ENCODE measurements around the gene KRTAP1-3.
"Not testable (repeated sequence)": the region's sequence is repeated elsewhere in the genome, so short reads cannot be mapped to it uniquely, and the experiment has no call there.

Gene KRTAP1-3

GRCh38 chr17:41002814-41003213 is 31.9 kb downstream of the KRTAP1-3 start:
- H4K20me1 ChIP-seq (ENCODE audit: low read depth, low read length) = no peaks in the 10 kb centered on the region
- H3K27ac ChIP-seq (ENCODE audit: low read depth, low read length) = no peak overlapping the region
- no peak overlapping the region for H3K4me3 ChIP-seq (ENCODE audit: insufficient read depth, low read length, poor library complexity, severe bottlenecking)
- H3K27me3 ChIP-seq (ENCODE audit: low read length) = no peaks in the 10 kb centered on the region
- H3K4me2 ChIP-seq (ENCODE audit: low read depth, low read length, poor library complexity, severe bottlenecking) = no peak overlapping the region
- H3K36me3 ChIP-seq (ENCODE audit: low read length) = no peaks in the 10 kb centered on the region
- no peaks in the 10 kb centered on the region for H3K9me2 ChIP-seq (replicated peaks; ENCODE audit: insufficient read depth, low read length)
- H2AFZ ChIP-seq (ENCODE audit: low read depth, low read length, severe bottlenecking) = no peak overlapping the region
- H3K9ac ChIP-seq (ENCODE audit: low read length) = no peak overlapping the region
- no peaks in the 10 kb centered on the region for H3F3A ChIP-seq (ENCODE audit: insufficient read depth)
- TF ChIP-seq CTCF (IDR thresholded peaks at IDR 0.05; ENCODE audit: insufficient read depth, low read length, poor library complexity, severe bottlenecking) (no peak), EZH2phosphoT487 (conservative IDR thresholded peaks at IDR 0.05; ENCODE audit: low read length) (no peak)
- no peaks in the 10 kb centered on the region for H3K9me3 ChIP-seq (ENCODE audit: insufficient read depth, low read length)
- H3K79me2 ChIP-seq (ENCODE audit: insufficient read depth, low read length) = no peaks in the 10 kb centered on the region

- Histone ChIP-seq H3K79me2 (ENCODE audit: insufficient read depth, low read length) (no peaks in the 10 kb centered on the region), H3K9ac (ENCODE audit: low read length) (no peak overlapping the region), H3K27ac (ENCODE audit: low read depth, low read length) (no peak overlapping the region), H3K36me3 (ENCODE audit: low read length) (no peaks in the 10 kb centered on the region), H3K9me2 (replicated peaks; ENCODE audit: insufficient read depth, low read length) (no peaks in the 10 kb centered on the region), H3K9me3 (ENCODE audit: insufficient read depth, low read length) (no peaks in the 10 kb centered on the region), H3K27me3 (ENCODE audit: low read length) (no peaks in the 10 kb centered on the region), H3K4me3 (ENCODE audit: insufficient read depth, low read length, poor library complexity, severe bottlenecking) (no peak overlapping the region), H3K4me2 (ENCODE audit: low read depth, low read length, poor library complexity, severe bottlenecking) (no peak overlapping the region), H2AFZ (ENCODE audit: low read depth, low read length, severe bottlenecking) (no peak overlapping the region), H4K20me1 (ENCODE audit: low read depth, low read length) (no peaks in the 10 kb centered on the region), H3F3A (ENCODE audit: insufficient read depth) (no peaks in the 10 kb centered on the region)
- TF ChIP-seq EZH2phosphoT487 (conservative IDR thresholded peaks at IDR 0.05; ENCODE audit: low read length) = no peak
- no peak for TF ChIP-seq CTCF (IDR thresholded peaks at IDR 0.05; ENCODE audit: insufficient read depth, low read length, poor library complexity, severe bottlenecking)
Observed at GRCh38 chr17:41001795-41002194, 32.9 kb downstream of the KRTAP1-3 start.

GRCh38 chr17:40999563-40999962 is 35.1 kb downstream of the KRTAP1-3 start, which contains the start of gene KRTAP3-2:
TSS of gene KRTAP3-2 (minus strand) at chr17:40999906. CDS start at chr17:40999853, 53 bp downstream.
- not testable (repeated sequence) for H3K27me3 ChIP-seq (ENCODE audit: low read length); H3K9me3 ChIP-seq (ENCODE audit: insufficient read depth, low read length); H3K4me2 ChIP-seq (ENCODE audit: low read depth, low read length, poor library complexity, severe bottlenecking); H3K79me2 ChIP-seq (ENCODE audit: insufficient read depth, low read length); H3K27ac ChIP-seq (ENCODE audit: low read depth, low read length); H4K20me1 ChIP-seq (ENCODE audit: low read depth, low read length); H3K36me3 ChIP-seq (ENCODE audit: low read length); H3K9ac ChIP-seq (ENCODE audit: low read length); H3F3A ChIP-seq (ENCODE audit: insufficient read depth); H3K9me2 ChIP-seq (replicated peaks; ENCODE audit: insufficient read depth, low read length); H2AFZ ChIP-seq (ENCODE audit: low read depth, low read length, severe bottlenecking); H3K4me3 ChIP-seq (ENCODE audit: insufficient read depth, low read length, poor library complexity, severe bottlenecking)

- TF ChIP-seq EZH2phosphoT487 (conservative IDR thresholded peaks at IDR 0.05; ENCODE audit: low read length) (no peak), CTCF (IDR thresholded peaks at IDR 0.05; ENCODE audit: insufficient read depth, low read length, poor library complexity, severe bottlenecking) (no peak)
- H3K27ac ChIP-seq (ENCODE audit: low read depth, low read length) = no peak overlapping the region
- H3K27me3 ChIP-seq (ENCODE audit: low read length) = no peaks in the 10 kb centered on the region
- H3K4me3 ChIP-seq (ENCODE audit: insufficient read depth, low read length, poor library complexity, severe bottlenecking) = no peak overlapping the region
- no peak overlapping the region for H3K9ac ChIP-seq (ENCODE audit: low read length)
- H3K9me2 ChIP-seq (replicated peaks; ENCODE audit: insufficient read depth, low read length) = no peaks in the 10 kb centered on the region
- H3K4me2 ChIP-seq (ENCODE audit: low read depth, low read length, poor library complexity, severe bottlenecking) = no peak overlapping the region
- H3F3A ChIP-seq (ENCODE audit: insufficient read depth) = no peaks in the 10 kb centered on the region
- H4K20me1 ChIP-seq (ENCODE audit: low read depth, low read length) = no peaks in the 10 kb centered on the region
- H3K36me3 ChIP-seq (ENCODE audit: low read length) = no peaks in the 10 kb centered on the region
- no peaks in the 10 kb centered on the region for H3K9me3 ChIP-seq (ENCODE audit: insufficient read depth, low read length)
- H3K79me2 ChIP-seq (ENCODE audit: insufficient read depth, low read length) = no peaks in the 10 kb centered on the region
- H2AFZ ChIP-seq (ENCODE audit: low read depth, low read length, severe bottlenecking) = no peak overlapping the region
Observed at GRCh38 chr17:40997361-40997760, 37.3 kb downstream of the KRTAP1-3 start.
